ENCODE measurements around the gene OR2V2. TPM values are rescaled to one million over a fixed set of nuclear protein-coding genes. Genes with fewer than 3 reads are reported as not detected.
A peak's percentile ranks its signal among the peaks of the same experiment; 100 is the strongest.

Gene OR2V2
- total RNA-seq, 1 experiment from 2014 or later, result not detected

DNA sequence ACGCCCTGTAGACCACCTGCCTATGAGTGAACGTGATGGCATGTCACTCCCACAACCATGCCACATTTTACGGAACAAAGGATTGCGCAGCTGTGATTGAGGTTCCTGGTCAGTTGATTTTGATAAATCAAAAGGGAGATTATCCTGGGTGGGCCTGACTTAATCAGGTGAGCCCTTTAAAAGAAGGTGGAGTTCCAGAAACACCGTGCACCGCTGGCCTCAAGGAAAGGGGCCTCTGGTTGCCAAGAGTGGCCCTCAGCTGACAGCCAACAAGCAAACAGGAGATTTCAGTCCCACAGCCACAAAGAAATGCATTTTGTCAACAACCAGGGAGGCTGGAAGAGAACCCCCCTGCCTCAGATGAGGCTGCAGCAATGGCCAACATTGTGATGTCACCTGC, 38.6 kb downstream of the OR2V2 start:
- H3K9me3 Mint-ChIP-seq, result peaks cover 16 to 23% of the 10 kb centered on the region in 2 experiments
- H3K27ac ChIP-seq (ENCODE audit: insufficient read length, low read depth, low read length), result no peak overlapping the region
- H3K79me2 ChIP-seq (ENCODE audit: insufficient read depth, low read length), result no peaks in the 10 kb centered on the region

More for the DNA sequence above, 38.6 kb downstream of the OR2V2 start:
- H2BK120ac ChIP-seq (ENCODE audit: low read depth, low read length, poor library complexity, severe bottlenecking), result no peak overlapping the region
- no peak overlapping the region for H3K56ac ChIP-seq (ENCODE audit: insufficient read length, low read depth, low read length)
- WGBS (ENCODE audit: extremely low coverage, insufficient read length, low lambda C conversion rate), result no CpG with 5 or more reads among the region's 6 CpGs
- Mint-ChIP-seq H3K27me3 (ENCODE audit: low read depth) (peaks cover 32% of the 10 kb centered on the region), H3K4me1 (peaks cover 18 to 27% of the 10 kb centered on the region in 2 experiments), H3K4me3 (peak overlapping the region; percentile 15 to 31; a peak in 2 of 5 replicates), H3K27ac (no peak overlapping the region), H3K36me3 (ENCODE audit: insufficient read depth in 1 of 3, low read depth in 3 of 3) (peaks cover 0 to 4% (median 2%) of the 10 kb centered on the region in 3 experiments; a peak in 3 of 7 replicates)
- no peak overlapping the region for H3K14ac ChIP-seq (ENCODE audit: insufficient read depth, low read length)
- H3K79me1 ChIP-seq (ENCODE audit: insufficient read depth, low read depth, low read length, poor library complexity, severe bottlenecking), result no peaks in the 10 kb centered on the region
- TF ChIP-seq CTCF (conservative IDR thresholded peaks at IDR 0.05), result no peak
- no peak overlapping the region for H3K23ac ChIP-seq (ENCODE audit: insufficient read length, low read depth, low read length)
- no peak overlapping the region for H4K5ac ChIP-seq (ENCODE audit: insufficient read length, low read depth, low read length)
- H4K8ac ChIP-seq (replicated peaks; ENCODE audit: insufficient read length, low read depth, low read length), result no peak overlapping the region
- no peak overlapping the region for H4K91ac ChIP-seq (ENCODE audit: insufficient read length, low read depth, low read length)
- no peak overlapping the region for H2AFZ ChIP-seq (ENCODE audit: low read length)
- H2BK12ac ChIP-seq (ENCODE audit: insufficient read length, low read depth, low read length), result no peak overlapping the region
- H2BK5ac ChIP-seq (ENCODE audit: insufficient read length, low read length), result no peak overlapping the region
- no peaks in the 10 kb centered on the region for H4K20me1 ChIP-seq (ENCODE audit: control insufficient read depth, insufficient read depth, insufficient read length)
- no peaks in the 10 kb centered on the region for H3K4me1 ChIP-seq (ENCODE audit: insufficient read depth, low read length)
- no peak overlapping the region for H2BK15ac ChIP-seq (ENCODE audit: low read depth, low read length)
- peaks cover 16% of the 10 kb centered on the region for H3K27me3 ChIP-seq (ENCODE audit: insufficient read depth, low read length)
- H2AK5ac ChIP-seq (ENCODE audit: insufficient read length, low read length), result no peak overlapping the region
- H3K18ac ChIP-seq (ENCODE audit: insufficient read length, low read depth, low read length), result no peak overlapping the region
- H3T11ph ChIP-seq (ENCODE audit: low read length), result no peak overlapping the region
- DNase-seq, result no peak
- peaks cover 30% of the 10 kb centered on the region for H3K23me2 ChIP-seq (ENCODE audit: insufficient read length, low read depth, low read length, poor library complexity, severe bottlenecking)
- no peak overlapping the region for H2BK20ac ChIP-seq (ENCODE audit: low read depth, low read length, poor library complexity, severe bottlenecking)
- no peaks in the 10 kb centered on the region for H3K9me3 ChIP-seq (ENCODE audit: control insufficient read depth, low read depth, low read length)
- H3K9ac ChIP-seq (ENCODE audit: extremely low read depth, insufficient read length, low read length), result no peak overlapping the region
- no peak overlapping the region for H3K4ac ChIP-seq (ENCODE audit: low read depth, low read length)
- no peak overlapping the region for H3K4me2 ChIP-seq (ENCODE audit: insufficient read depth, insufficient read length, low read length)

Data from H9 (cell line).